OCI-LY7 (cell line): Measurements from ENCODE around the gene FGA. TPM values are rescaled to one million over a fixed set of nuclear protein-coding genes. Genes with fewer than 3 reads are reported as not detected.
A peak's percentile ranks its signal among the peaks of the same experiment; 100 is the strongest.

Experiments used
- BruUV-seq: library from RNA; stranded (reverse); fragments of 400-500 nt; replicated peaks from 2 replicates; lab custom pipeline; 2021; lab: Mats Ljungman, UMichigan
- CTCF ChIA-PET: fragments of 300-600 bp; sonication (Branson Sonifier 250); formaldehyde crosslinking; loops from one replicate; lab custom pipeline; 2022; ENCODE audit warnings: antibody characterized with exemption; ENCODE audit not compliant: unreplicated experiment; lab: Charles Lee
- POLR2A ChIA-PET: fragments of 300-600 bp; sonication (Branson Sonifier 250); formaldehyde crosslinking; loops from one replicate; lab custom pipeline; 2022; ENCODE audit warnings: antibody characterized with exemption; lab: Charles Lee
- DNase-seq: peaks from one replicate; pipeline ENCODE4 v3.0.0-alpha.2; 2015; ENCODE audit warnings: low spot score
- H2AFZ ChIP-seq: fragments of 200-600 bp; sonication (generic), shearing (Covaris generic); 2 replicates; pipeline ENCODE4 v1.6.1; 2014; ENCODE audit warnings: mild to moderate bottlenecking, antibody characterized with exemption, low read length, moderate library complexity
- H3K27ac ChIP-seq: fragments of 200-600 bp; sonication (generic); 2 replicates; pipeline ENCODE4 v1.5.1; 2014; ENCODE audit warnings: mixed run types, low read depth, mild to moderate bottlenecking, moderate library complexity, low read length, inconsistent platforms; ENCODE audit not compliant: poor library complexity, severe bottlenecking
- H3K36me3 ChIP-seq: fragments of 200-600 bp; sonication (generic); 2 replicates; pipeline ENCODE4 v1.6.1; 2014; ENCODE audit warnings: mild to moderate bottlenecking, antibody characterized with exemption, low read length, moderate library complexity, mixed read lengths; ENCODE audit not compliant: insufficient read depth
- H3K4me1 ChIP-seq: fragments of 200-600 bp; sonication (generic); 2 replicates; pipeline ENCODE4 v1.5.1; 2014; ENCODE audit warnings: mild to moderate bottlenecking, low read length; ENCODE audit not compliant: insufficient read depth, poor library complexity, severe bottlenecking
- H3K4me2 ChIP-seq: fragments of 200-600 bp; sonication (generic); 2 replicates; pipeline ENCODE4 v1.6.1; 2014; ENCODE audit warnings: mild to moderate bottlenecking, low read length
- H3K4me3 ChIP-seq: fragments of 200-600 bp; sonication (generic); 2 replicates; pipeline ENCODE4 v1.5.1; 2014; ENCODE audit warnings: mild to moderate bottlenecking, low read depth, low read length; ENCODE audit not compliant: poor library complexity, severe bottlenecking
- H3K79me2 ChIP-seq: fragments of 200-600 bp; sonication (generic); 2 replicates; pipeline ENCODE4 v1.6.1; 2016; ENCODE audit warnings: low read depth, mild to moderate bottlenecking, low read length, moderate library complexity, mixed read lengths; ENCODE audit not compliant: insufficient read depth
- H3K9me2 ChIP-seq: fragments of 200-600 bp; sonication (generic); 2 replicates; pipeline ENCODE4 v1.6.1; 2016; ENCODE audit warnings: mild to moderate bottlenecking, low read length, mixed read lengths; ENCODE audit not compliant: insufficient read depth
- H3K9me3 ChIP-seq: fragments of 200-600 bp; sonication (generic); 2 replicates; pipeline ENCODE4 v1.6.1; 2014; ENCODE audit warnings: mild to moderate bottlenecking, mixed run types, low read length, mixed read lengths
- H4K20me1 ChIP-seq: fragments of 200-600 bp; sonication (generic); 2 replicates; pipeline ENCODE4 v1.6.1; 2014; ENCODE audit warnings: mild to moderate bottlenecking, antibody characterized with exemption, low read length, moderate library complexity, mixed read lengths; ENCODE audit not compliant: insufficient read depth
- EZH2phosphoT487 ChIP-seq: fragments of 200-600 bp; sonication (generic); IDR thresholded peaks from 2 replicates; pipeline ENCODE4 v1.6.1; 2018; ENCODE audit warnings: low read depth, borderline replicate concordance, mild to moderate bottlenecking, mixed run types, antibody characterized with exemption, low read length, moderate library complexity, mixed read lengths
- intact Hi-C: fragments of 100-400 bp; cut with micrococcal nuclease; formaldehyde crosslinking; loops from one replicate; pipeline ENCODE4 v1.10.0; 2022; ENCODE audit not compliant: unreplicated experiment
- total RNA-seq, 2 experiments: library from RNA; depleted of rRNA in 1 of 2; stranded (reverse); fragments of >200 nt in 1 of 2; shearing (Covaris generic) in 1 of 2; gene quantifications; 2 replicates each; pipeline ENCODE4 v1.2.3, GENCODE V29; 2014 to 2022
- TF ChIP-seq, protein P1 (sequence below): fragments of 200-600 bp; sonication (generic); conservative IDR thresholded peaks from 2 replicates; pipeline ENCODE4 v1.5.1; 2014; ENCODE audit warnings: mild to moderate bottlenecking, antibody characterized with exemption, low read length, moderate library complexity, mixed read lengths

FGA gene
- total RNA-seq, 2 experiments from 2014 or later, result not detected

DNA sequence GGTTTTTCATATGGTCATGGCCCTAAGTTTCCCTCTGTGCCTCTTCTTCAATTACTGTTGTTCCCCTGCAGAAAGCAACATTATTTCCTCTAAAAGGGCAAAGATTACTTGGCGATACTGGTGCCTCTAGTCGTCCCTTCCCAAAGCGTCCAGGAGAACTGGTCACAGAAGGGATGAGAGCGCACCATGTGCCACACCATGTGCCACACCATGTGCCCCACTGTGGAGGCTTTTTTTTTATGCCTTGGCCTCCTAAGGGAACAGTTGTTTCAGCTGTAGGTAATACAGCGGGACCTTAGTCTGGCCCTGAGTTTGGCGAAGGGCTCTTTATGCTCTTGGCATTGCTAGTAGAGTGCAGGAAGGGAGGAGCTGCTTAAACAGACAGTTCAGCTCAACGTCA, 33.5 kb upstream of the FGA start:
- H3K4me2 ChIP-seq, result no peak overlapping the region
- no TSS peak for BruUV-seq
- no peaks in the 10 kb centered on the region for H3K9me2 ChIP-seq
- no peaks in the 10 kb centered on the region for H4K20me1 ChIP-seq
- H3K4me1 ChIP-seq, result no peaks in the 10 kb centered on the region
- H2AFZ ChIP-seq, result no peak overlapping the region
- no peaks in the 10 kb centered on the region for H3K79me2 ChIP-seq
- ChIA-PET CTCF (interaction anchor here (0.7 to 1.9 kb wide), 2 partner anchors 65 to 74 kb away, joined by 3 to 5 read pairs; partner anchors contain the start of gene PLRG1), POLR2A (interaction anchor here (0.5 to 1.9 kb wide), 6 partner anchors 14 to 76 kb away, joined by 3 to 6 read pairs (median 4); partner anchors contain the start of gene PLRG1)
- H3K27ac ChIP-seq, result no peak overlapping the region
- H3K9me3 ChIP-seq, result no peaks in the 10 kb centered on the region
- intact Hi-C loops, result no loop called here
- TF ChIP-seq, protein P1, sequence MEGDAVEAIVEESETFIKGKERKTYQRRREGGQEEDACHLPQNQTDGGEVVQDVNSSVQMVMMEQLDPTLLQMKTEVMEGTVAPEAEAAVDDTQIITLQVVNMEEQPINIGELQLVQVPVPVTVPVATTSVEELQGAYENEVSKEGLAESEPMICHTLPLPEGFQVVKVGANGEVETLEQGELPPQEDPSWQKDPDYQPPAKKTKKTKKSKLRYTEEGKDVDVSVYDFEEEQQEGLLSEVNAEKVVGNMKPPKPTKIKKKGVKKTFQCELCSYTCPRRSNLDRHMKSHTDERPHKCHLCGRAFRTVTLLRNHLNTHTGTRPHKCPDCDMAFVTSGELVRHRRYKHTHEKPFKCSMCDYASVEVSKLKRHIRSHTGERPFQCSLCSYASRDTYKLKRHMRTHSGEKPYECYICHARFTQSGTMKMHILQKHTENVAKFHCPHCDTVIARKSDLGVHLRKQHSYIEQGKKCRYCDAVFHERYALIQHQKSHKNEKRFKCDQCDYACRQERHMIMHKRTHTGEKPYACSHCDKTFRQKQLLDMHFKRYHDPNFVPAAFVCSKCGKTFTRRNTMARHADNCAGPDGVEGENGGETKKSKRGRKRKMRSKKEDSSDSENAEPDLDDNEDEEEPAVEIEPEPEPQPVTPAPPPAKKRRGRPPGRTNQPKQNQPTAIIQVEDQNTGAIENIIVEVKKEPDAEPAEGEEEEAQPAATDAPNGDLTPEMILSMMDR, result no peak
- TF ChIP-seq EZH2phosphoT487, result no peak
- no peaks in the 10 kb centered on the region for H3K36me3 ChIP-seq
- no peak for DNase-seq
- no peak overlapping the region for H3K4me3 ChIP-seq

DNA sequence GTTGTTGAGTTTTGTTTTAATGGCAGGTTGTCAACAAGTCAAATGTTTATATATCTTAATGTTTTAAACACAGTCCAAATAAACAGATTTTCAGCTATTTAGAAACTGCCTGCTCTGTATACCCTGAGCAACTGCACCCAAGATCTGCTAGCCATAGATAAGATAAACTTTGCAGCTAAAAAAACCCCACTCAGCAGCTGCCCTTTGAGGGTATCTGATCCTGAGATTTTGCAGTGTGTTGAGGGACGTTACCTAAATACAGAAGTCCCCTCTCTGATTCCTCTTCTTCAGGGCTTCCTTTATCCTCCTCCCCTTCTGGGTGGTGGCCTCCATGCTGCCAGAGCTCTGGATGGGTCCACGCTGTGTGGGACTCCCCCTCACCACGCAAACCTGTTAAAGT, 32.9 kb upstream of the FGA start:
- CTCF ChIA-PET, result interaction anchor here (0.7 to 1.9 kb wide), 2 partner anchors 64 to 73 kb away, joined by 3 to 5 read pairs; partner anchors contain the start of gene PLRG1
- H3K9me2 ChIP-seq, result no peaks in the 10 kb centered on the region
- no peak overlapping the region for H3K4me2 ChIP-seq
- H3K4me3 ChIP-seq, result no peak overlapping the region
- no peaks in the 10 kb centered on the region for H3K9me3 ChIP-seq
- TF ChIP-seq EZH2phosphoT487, result no peak
- TF ChIP-seq, protein P1, result no peak
- no peaks in the 10 kb centered on the region for H3K79me2 ChIP-seq
- POLR2A ChIA-PET, result interaction anchor here (1.3 to 1.9 kb wide), 4 partner anchors 13 to 73 kb away, joined by 4 to 6 read pairs (median 6); partner anchors contain the start of gene PLRG1
- no peak for DNase-seq
- no peaks in the 10 kb centered on the region for H3K36me3 ChIP-seq
- H4K20me1 ChIP-seq, result no peaks in the 10 kb centered on the region
- BruUV-seq, result no TSS peak
- intact Hi-C loops, result no loop called here
- no peak overlapping the region for H2AFZ ChIP-seq
- H3K4me1 ChIP-seq, result no peaks in the 10 kb centered on the region
- H3K27ac ChIP-seq, result no peak overlapping the region

DNA sequence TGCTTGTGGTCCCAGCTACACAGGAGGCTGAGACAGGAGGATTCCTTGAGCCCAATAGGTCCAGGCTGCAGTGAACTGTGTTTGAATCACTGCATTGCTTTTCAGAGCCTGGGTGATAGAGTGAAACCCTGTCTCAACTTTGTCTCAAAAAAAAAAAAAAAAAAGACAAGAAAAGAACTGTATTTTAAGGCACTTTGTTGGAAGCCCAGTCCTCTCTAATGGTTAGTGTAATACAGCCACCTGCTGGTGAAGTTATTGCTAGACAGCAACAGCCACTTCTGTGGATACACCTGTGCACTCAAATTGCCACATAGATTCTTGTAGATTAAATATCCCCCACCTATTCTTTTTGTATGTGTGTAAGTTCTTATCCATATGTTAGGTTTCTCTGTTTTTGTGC, 32.1 kb upstream of the FGA start:
- Histone ChIP-seq H3K4me2 (no peak overlapping the region), H3K4me3 (no peak overlapping the region), H3K4me1 (no peaks in the 10 kb centered on the region), H2AFZ (no peak overlapping the region), H3K36me3 (no peaks in the 10 kb centered on the region), H3K9me3 (no peaks in the 10 kb centered on the region), H3K27ac (no peak overlapping the region), H3K79me2 (no peaks in the 10 kb centered on the region), H4K20me1 (no peaks in the 10 kb centered on the region), H3K9me2 (no peaks in the 10 kb centered on the region)
- intact Hi-C loops, result loop anchor here (1.0 kb wide), 2 partner anchors 70 to 293 kb away; no protein-coding TSS in a partner anchor
- ChIA-PET POLR2A (interaction anchor here (0.6 to 1.9 kb wide), 4 partner anchors 12 to 298 kb away, joined by 3 to 6 read pairs (median 4); partner anchors contain the start of gene PLRG1), CTCF (no interaction called here)
- no peak for TF ChIP-seq EZH2phosphoT487
- TF ChIP-seq, protein P1, result peak; percentile 79
- peak; percentile 66 for DNase-seq
- BruUV-seq, result no TSS peak
